Measurements from ENCODE around the gene ABLIM2.

Gene ABLIM2

GRCh38 chr4:8192748-8193738 is 34.4 kb upstream of the ABLIM2 start:
- peak; percentile 43 for DNase-seq

GRCh38 chr4:8191136-8191747 is 32.6 kb upstream of the ABLIM2 start:
- DNase-seq = no peak

GRCh38 chr4:8189551-8190466 is 31.2 kb upstream of the ABLIM2 start:
- no peak for DNase-seq

DNA sequence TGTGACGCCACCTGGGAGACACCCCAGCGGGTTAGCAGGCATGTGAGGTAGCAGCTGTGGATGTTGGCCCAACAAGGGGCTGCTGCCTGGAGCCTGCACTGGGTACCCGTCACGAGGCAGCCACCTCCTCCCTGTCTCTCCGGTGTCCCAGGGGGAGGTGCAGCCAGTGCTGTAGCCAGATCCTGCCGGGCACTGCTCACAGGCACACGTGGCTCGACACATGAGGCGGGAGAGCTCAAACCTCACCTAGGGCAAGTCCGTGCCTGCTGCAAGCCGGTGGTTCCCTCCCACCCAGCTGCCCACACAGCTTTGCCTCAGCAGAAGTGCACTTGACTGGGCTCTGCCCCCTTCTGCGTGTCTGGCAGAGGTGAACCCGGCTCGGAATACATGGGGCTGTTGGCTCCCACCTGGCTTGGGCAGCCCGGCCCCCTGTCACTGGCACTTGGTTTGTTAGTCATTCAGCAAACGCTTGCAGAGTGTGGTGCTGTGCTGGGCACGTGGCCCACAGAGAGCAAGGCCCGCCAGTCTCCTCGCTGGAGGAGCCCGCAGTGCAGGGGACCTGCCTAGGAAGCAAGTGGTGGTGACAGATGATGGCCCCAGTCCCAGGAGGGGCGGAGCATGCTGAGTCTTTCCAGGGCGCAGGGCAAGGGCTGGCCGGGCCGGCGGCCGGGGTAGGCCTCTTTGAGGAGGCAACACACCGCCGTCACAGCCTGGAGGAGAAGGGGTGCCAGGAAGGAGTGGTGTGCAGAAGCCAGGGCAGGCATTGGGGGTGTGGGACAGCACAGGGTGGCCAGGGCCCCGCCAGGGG is 30.3 kb upstream of the ABLIM2 start:
- DNase-seq = no peak

GRCh38 chr4:8188085-8188484 is 29.5 kb upstream of the ABLIM2 start:
- no peak for DNase-seq

GRCh38 chr4:8185930-8186329 is 27.3 kb upstream of the ABLIM2 start:
- no peak for DNase-seq

GRCh38 chr4:8185295-8185694 is 26.7 kb upstream of the ABLIM2 start:
- no peak for DNase-seq

GRCh38 chr4:8184061-8184460 is 25.4 kb upstream of the ABLIM2 start:
- DNase-seq = no peak

DNA sequence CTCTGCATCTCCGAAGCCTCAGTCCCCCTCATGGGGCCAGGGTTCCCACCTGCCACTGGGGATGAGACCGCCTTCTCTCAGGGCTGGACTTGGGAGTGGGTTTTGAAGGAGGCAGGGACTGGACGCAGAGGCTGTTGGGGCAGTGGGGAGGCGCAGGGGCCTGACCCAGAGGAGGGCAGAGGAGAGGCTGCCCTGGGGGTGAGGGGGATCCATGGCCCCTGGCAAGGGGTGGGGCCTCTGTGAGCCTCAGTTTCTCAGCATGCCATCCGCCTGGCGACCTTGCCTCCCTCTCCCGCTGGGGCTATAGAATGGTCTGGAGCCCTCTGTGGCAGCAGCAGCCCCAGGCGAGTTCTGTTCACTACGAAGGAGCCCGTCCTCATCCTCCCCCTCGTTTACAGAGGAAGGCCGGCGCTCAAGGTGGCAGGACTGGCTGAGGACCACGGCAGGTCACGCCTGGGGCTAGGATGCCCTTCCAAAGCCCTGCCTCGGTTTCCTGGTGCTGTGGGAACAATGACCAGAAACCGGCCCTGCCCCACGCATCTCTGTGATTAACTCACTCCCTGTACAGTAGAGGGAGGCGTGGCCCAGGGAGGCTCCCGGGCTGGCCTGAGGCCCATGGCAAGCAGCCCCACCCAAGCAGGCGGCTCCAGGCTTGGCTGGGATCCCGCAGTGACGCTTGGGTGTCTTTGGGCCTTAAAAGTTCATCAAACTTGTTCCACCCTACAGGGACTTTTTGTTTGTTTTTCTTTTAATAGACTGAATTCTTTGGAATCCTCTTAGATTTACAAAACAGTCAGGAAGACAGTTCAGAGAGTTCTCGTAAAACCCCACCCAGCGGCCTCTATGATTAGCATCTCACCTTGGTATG is 24.5 kb upstream of the ABLIM2 start:
- no peak for DNase-seq

- DNase-seq = no peak
Measured at GRCh38 chr4:8182294-8182693, 23.7 kb upstream of the ABLIM2 start.

GRCh38 chr4:8181844-8182243 is 23.2 kb upstream of the ABLIM2 start:
- no peak for DNase-seq

DNA sequence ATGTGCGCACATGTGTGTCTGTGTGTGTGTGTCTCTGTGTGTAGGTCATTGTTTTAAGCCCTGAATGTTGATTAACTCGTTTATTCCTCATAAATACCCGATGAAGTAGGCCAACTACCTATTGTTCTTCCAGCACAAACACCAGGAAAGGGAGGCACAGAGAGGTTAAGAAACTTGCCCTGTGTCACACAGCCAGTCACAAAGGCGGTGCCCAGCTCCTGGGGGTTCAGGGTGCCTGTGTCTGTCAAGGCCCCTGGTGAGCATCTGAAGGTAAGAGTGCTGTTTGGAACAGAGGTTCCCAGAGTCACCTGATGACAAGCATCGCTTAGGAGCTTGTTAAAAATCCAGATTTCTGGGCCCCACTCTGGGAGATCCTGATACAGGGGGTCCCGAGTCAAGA is 22.5 kb upstream of the ABLIM2 start:
- DNase-seq = no peak

- no peak for DNase-seq
Measured at GRCh38 chr4:8180310-8181093, 21.9 kb upstream of the ABLIM2 start.

- DNase-seq = no peak
Measured at GRCh38 chr4:8179771-8180170, 21.2 kb upstream of the ABLIM2 start.

DNA sequence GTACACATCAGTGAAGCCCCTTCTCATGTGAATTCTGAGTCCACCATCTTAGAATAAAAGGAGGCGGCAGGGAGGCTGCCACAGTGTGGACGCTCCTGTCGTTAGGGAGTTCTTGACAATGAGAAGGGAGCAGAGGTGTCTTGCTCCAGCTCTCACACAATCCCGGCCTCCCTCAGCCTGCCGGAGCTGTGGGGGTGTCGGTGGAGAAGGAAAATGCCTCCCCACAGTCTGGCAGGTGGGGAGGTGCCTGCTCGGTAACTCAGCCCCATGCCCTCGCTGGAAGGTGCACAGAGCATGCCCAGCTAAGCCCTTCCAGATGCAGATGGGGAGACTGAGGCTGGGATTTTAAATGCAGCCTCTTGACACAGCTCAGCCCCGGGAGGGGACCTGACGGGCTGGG is 20.5 kb upstream of the ABLIM2 start:
- no peak for DNase-seq

DNA sequence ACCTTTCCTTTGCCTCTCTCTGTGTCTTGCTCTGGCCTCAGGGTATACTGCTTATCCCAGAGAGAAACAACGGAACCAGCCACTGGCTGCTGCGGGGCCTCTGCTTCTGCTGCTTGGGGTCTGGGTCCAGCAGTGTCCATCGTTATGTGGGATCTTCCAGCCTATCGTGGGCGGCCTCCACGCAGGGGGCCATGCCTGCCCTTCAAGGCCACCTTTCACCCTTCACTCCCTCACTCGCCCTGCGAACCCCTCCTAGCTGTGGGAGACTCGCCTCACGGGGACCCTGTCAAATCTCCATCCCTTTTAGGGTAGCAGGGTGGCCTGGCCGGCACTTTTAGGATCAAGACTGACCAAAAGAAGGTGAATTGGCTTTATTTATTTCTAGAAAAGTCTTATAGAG is 19.3 kb upstream of the ABLIM2 start:
- DNase-seq = no peak

DNA sequence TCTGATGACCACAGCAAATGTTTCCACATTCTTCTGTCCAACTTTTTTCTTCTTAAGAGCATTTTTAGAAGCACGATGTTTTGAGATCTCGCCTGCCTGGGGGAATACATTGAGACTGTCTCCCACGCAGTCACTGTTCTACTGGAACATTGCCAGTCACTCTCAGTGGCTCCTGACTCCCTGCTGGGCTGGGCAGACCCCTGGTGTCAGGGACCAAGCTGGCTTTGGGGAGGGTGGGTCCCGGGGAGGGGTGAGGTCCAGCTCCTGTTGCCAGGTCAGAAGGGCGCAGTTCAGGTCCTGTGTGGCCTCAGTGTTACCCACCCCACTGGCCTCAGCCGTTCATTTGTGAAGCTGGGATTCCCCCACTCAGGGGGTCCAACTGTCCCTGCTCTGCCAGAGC is 18.9 kb upstream of the ABLIM2 start:
- no peak for DNase-seq

GRCh38 chr4:8176547-8177399 is 18.2 kb upstream of the ABLIM2 start:
- DNase-seq = peak; percentile 54

DNA sequence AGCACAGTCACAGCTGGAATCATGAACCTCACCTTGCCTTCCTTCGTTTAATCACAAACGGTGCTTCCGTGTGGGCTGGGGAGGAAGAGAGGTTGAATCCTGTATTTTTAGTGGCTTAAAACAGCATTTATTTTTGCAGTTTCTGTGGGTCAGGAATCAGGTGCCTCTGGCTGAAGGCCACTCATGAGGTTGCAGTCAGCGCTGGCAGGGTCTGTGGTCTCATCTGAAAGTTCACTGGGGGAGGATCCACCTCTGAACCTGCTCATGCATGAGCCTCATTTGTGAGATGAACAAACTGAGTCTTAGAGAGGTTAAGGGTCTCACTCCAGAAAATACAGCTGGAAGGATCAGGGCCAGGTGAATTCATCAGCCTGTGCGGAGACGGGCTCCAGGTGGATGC is 17.1 kb upstream of the ABLIM2 start:
- DNase-seq = no peak

- no peak for DNase-seq
Measured at GRCh38 chr4:8174970-8175369, 16.4 kb upstream of the ABLIM2 start.
